A549 treated with CpdA at 1 μM for 4 hours (cell line): ENCODE data around the gene PGAM2. TPM values are rescaled to one million over a fixed set of nuclear protein-coding genes. Genes with fewer than 3 reads are reported as not detected.

Experiments used
- total RNA-seq: library from RNA; stranded (reverse); fragments of 200-300 nt; extraction: Qiagen RNA extraction; gene quantifications from 5 replicates; pipeline ENCODE4 v1.2.3, GENCODE V29; 2022; ENCODE audit warnings: low read depth

PGAM2 gene
- not detected in 5 replicates for total RNA-seq

GRCh38 chr7:44065431-44066110 lies at the start of gene PGAM2:
PGAM2 (minus strand) TSS chr7:44065567; CDS start chr7:44065529, 38 bp downstream.

DNA sequence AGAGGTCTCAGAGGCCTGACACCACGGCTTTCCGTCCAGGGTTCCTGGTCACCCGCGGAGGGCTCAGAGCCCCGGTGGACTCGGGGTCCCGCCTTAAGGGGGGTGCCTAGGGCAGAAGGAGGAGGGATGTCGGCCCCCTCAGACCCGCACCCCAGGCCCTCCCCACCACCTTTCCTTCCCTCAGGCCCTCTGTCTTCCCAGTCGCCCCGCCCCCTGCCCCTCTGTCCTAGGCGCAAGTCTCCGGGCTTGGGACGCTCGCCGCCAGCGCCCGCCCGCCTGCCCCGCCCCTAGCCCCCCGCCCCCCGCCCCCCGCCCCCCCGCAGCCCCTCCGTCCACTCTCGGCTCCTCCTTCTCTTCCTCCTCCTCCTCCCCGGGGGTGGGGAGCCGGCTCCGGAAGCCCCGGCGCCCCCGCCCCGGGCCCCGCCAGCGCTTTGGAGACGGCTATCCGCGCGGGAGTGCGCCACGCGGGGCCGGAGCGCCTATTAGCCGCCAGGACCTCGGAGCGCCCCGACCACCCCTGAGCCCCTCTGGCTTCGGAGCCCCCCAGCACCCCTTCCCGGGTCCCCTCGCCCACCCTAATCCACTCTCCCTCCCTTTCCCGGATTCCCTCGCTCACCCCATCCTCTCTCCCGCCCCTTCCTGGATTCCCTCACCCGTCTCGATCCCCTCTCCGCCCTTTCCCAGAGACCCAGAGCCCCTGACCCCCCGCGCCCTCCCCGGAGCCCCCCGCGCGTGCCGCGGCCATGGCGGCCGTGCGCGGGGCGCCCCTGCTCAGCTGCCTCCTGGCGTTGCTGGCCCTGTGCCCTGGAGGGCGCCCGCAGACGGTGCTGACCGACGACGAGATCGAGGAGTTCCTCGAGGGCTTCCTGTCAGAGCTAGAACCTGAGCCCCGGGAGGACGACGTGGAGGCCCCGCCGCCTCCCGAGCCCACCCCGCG lies 38.8 kb upstream of the PGAM2 start, which contains the start of gene AEBP1:
Gene AEBP1, plus strand, starts transcription at position 423 of the 937 bp plus-strand sequence. Its CDS starts 321 bp downstream, at position 744.

DNA sequence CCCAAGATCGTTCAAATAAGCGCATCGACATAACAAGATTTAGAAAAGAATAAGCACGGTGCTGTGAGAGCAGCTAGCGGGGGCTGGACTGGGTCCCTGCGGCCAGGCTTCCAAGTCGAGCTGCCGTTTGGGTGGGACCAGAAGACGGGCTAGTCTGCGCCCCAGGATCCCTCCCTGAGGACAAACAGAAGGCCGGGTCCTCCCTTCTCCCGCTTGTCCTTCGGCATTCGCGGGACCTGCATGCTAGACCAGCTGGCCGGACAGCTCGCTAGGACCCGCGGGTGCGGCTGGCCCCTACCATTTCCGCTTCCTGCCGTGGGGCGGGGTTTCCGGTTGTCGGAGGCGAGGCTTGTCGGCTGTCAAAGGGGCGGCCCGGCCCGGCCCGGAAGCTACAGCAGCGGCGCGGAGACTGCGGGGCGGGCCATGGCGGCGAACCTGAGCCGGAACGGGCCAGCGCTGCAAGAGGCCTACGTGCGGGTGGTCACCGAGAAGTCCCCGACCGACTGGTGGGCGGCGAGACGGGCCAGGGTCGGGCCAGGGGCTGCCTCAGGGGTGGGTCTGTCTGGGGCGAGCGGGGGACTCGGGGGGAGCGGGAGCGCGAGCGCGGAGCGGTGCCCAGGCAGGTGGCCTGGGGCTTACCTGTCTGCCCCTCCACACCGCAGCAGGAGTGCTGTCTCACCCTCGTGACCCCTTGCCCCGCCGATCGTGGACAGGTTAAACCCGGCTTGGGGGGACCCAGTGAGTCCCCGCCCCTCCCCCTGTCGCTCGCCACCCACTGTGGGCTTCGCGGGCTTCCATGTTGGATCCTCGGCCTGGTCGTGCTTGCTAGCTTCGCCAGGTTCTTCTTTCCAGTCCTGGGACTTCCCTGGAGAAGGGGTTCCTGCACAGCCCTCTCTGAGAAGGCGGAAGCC lies 20.8 kb downstream of the PGAM2 start, which contains the start of gene DBNL:
Gene DBNL, plus strand, starts transcription at position 388 of the 911 bp plus-strand sequence. Its CDS starts 36 bp downstream, at position 424.

Other genes with a start within 250 kb of the PGAM2 start
- 225 to 269 TPM (median 243 TPM) in 5 replicates for gene MRPS24, start 196.1 kb downstream of the PGAM2 start, total RNA-seq
- gene URGCP, start 159.0 kb downstream of the PGAM2 start, total RNA-seq = 25.8 to 29.6 TPM (median 28.3 TPM) in 5 replicates
- 9.5 to 11.7 TPM (median 10.4 TPM) in 5 replicates for gene UBE2D4, start 139.1 kb downstream of the PGAM2 start, total RNA-seq
- not detected in 5 replicates for gene SPDYE1, start 67.7 kb downstream of the PGAM2 start, total RNA-seq
- 61.7 to 70.9 TPM (median 66.3 TPM) in 5 replicates for gene DBNL, start 20.9 kb downstream of the PGAM2 start, total RNA-seq
- 5.7 to 9.1 TPM (median 8.1 TPM) in 5 replicates for gene POLM, start 17.0 kb upstream of the PGAM2 start, total RNA-seq
- 0.05 TPM in 1 of 5 replicates, not detected in the others for gene AEBP1, start 38.8 kb upstream of the PGAM2 start, total RNA-seq
- 137 to 168 TPM (median 158 TPM) in 5 replicates for gene POLD2, start 58.0 kb upstream of the PGAM2 start, total RNA-seq
- not detected in 5 replicates for gene MYL7, start 75.8 kb upstream of the PGAM2 start, total RNA-seq
- gene GCK, start 123.9 kb upstream of the PGAM2 start, total RNA-seq = 0.02 TPM in 1 of 5 replicates, not detected in the others
- gene YKT6, start 135.4 kb upstream of the PGAM2 start, total RNA-seq = 119 to 124 TPM (median 122 TPM) in 5 replicates